ENCODE measurements around the gene TCF3.
"Not testable (repeated sequence)": the region's sequence is repeated elsewhere in the genome, so short reads cannot be mapped to it uniquely, and the experiment has no call there.

TCF3 gene

GRCh38 chr19:1665565-1666047 is 13.2 kb upstream of the TCF3 start:
- ATAC-seq (ENCODE audit: insufficient read depth, low read depth) (no peak), DNase-seq (no peak)
- Histone ChIP-seq H3K27ac (ENCODE audit: low read length) (no peak overlapping the region), H3K9me3 (ENCODE audit: insufficient read depth, low read length, severe bottlenecking) (no peaks in the 10 kb centered on the region), H3K27me3 (ENCODE audit: insufficient read depth, low read length, poor library complexity) (peaks cover 19% of the 10 kb centered on the region), H3K4me1 (ENCODE audit: insufficient read depth, low read length) (no peaks in the 10 kb centered on the region), H2AFZ (ENCODE audit: low read depth, low read length) (no peak overlapping the region), H3K4me3 (ENCODE audit: low read depth in 1 of 2, low read length in 2 of 2) (no peak overlapping the region), H3K79me2 (ENCODE audit: insufficient read depth, low read length) (no peaks in the 10 kb centered on the region), H3K9ac (ENCODE audit: low read depth, low read length) (no peak overlapping the region), H3K36me3 (ENCODE audit: insufficient read depth, low read length) (no peaks in the 10 kb centered on the region), H3K4me2 (ENCODE audit: insufficient read depth, low read length) (no peak overlapping the region), H4K20me1 (ENCODE audit: insufficient read depth, low read length) (peaks cover 6% of the 10 kb centered on the region; the same call in 1 of the 2 replicates)
- TF ChIP-seq CTCF (IDR thresholded peaks at IDR 0.05; ENCODE audit: borderline replicate concordance, extremely low read depth, low read length, poor library complexity, severe bottlenecking) (no peak), EZH2 (IDR thresholded peaks at IDR 0.05; ENCODE audit: borderline replicate concordance, low read depth, low read length, severe bottlenecking) (no peak)

GRCh38 chr19:1663852-1664251 is 11.4 kb upstream of the TCF3 start:
- H3K79me2 ChIP-seq (ENCODE audit: insufficient read depth, low read length): no peaks in the 10 kb centered on the region
- no peak for TF ChIP-seq CTCF (IDR thresholded peaks at IDR 0.05; ENCODE audit: borderline replicate concordance, extremely low read depth, low read length, poor library complexity, severe bottlenecking)
- no peak for TF ChIP-seq EZH2 (IDR thresholded peaks at IDR 0.05; ENCODE audit: borderline replicate concordance, low read depth, low read length, severe bottlenecking)
- H3K9me3 ChIP-seq (ENCODE audit: insufficient read depth, low read length, severe bottlenecking): no peaks in the 10 kb centered on the region
- no peak overlapping the region for H3K4me3 ChIP-seq (ENCODE audit: low read depth in 1 of 2, low read length in 2 of 2)
- H2AFZ ChIP-seq (ENCODE audit: low read depth, low read length): no peak overlapping the region
- H3K36me3 ChIP-seq (ENCODE audit: insufficient read depth, low read length): no peaks in the 10 kb centered on the region
- ATAC-seq (ENCODE audit: insufficient read depth, low read depth) (no peak), DNase-seq (no peak)
- no peak overlapping the region for H3K4me2 ChIP-seq (ENCODE audit: insufficient read depth, low read length)
- H4K20me1 ChIP-seq (ENCODE audit: insufficient read depth, low read length): peaks cover 6% of the 10 kb centered on the region; the same call in 1 of the 2 replicates
- H3K4me1 ChIP-seq (ENCODE audit: insufficient read depth, low read length): no peaks in the 10 kb centered on the region
- H3K9ac ChIP-seq (ENCODE audit: low read depth, low read length): no peak overlapping the region
- peaks cover 16% of the 10 kb centered on the region for H3K27me3 ChIP-seq (ENCODE audit: insufficient read depth, low read length, poor library complexity)
- H3K27ac ChIP-seq (ENCODE audit: low read length): no peak overlapping the region

- H3K4me1 ChIP-seq (ENCODE audit: insufficient read depth, low read length); H4K20me1 ChIP-seq (ENCODE audit: insufficient read depth, low read length); ATAC-seq (ENCODE audit: insufficient read depth, low read depth); H3K9ac ChIP-seq (ENCODE audit: low read depth, low read length); H3K9me3 ChIP-seq (ENCODE audit: insufficient read depth, low read length, severe bottlenecking); H3K4me2 ChIP-seq (ENCODE audit: insufficient read depth, low read length); DNase-seq; H3K27ac ChIP-seq (ENCODE audit: low read length); H3K27me3 ChIP-seq (ENCODE audit: insufficient read depth, low read length, poor library complexity); H3K36me3 ChIP-seq (ENCODE audit: insufficient read depth, low read length); H3K79me2 ChIP-seq (ENCODE audit: insufficient read depth, low read length); H3K4me3 ChIP-seq (ENCODE audit: low read depth in 1 of 2, low read length in 2 of 2); H2AFZ ChIP-seq (ENCODE audit: low read depth, low read length): not testable (repeated sequence)
These were observed 10.8 kb upstream of the TCF3 start for GRCh38 chr19:1663227-1663626.

GRCh38 chr19:1661995-1662394 is 9.6 kb upstream of the TCF3 start:
- no peaks in the 10 kb centered on the region for H3K36me3 ChIP-seq (ENCODE audit: insufficient read depth, low read length)
- H3K79me2 ChIP-seq (ENCODE audit: insufficient read depth, low read length): no peaks in the 10 kb centered on the region
- H3K4me1 ChIP-seq (ENCODE audit: insufficient read depth, low read length): no peaks in the 10 kb centered on the region
- no peak overlapping the region for H3K9ac ChIP-seq (ENCODE audit: low read depth, low read length)
- no peaks in the 10 kb centered on the region for H4K20me1 ChIP-seq (ENCODE audit: insufficient read depth, low read length)
- ATAC-seq (ENCODE audit: insufficient read depth, low read depth) (no peak), DNase-seq (no peak)
- no peak overlapping the region for H3K27ac ChIP-seq (ENCODE audit: low read length)
- H3K9me3 ChIP-seq (ENCODE audit: insufficient read depth, low read length, severe bottlenecking): no peaks in the 10 kb centered on the region
- no peak overlapping the region for H2AFZ ChIP-seq (ENCODE audit: low read depth, low read length)
- H3K4me3 ChIP-seq (ENCODE audit: low read depth in 1 of 2, low read length in 2 of 2): no peak overlapping the region
- TF ChIP-seq EZH2 (IDR thresholded peaks at IDR 0.05; ENCODE audit: borderline replicate concordance, low read depth, low read length, severe bottlenecking) (no peak), CTCF (IDR thresholded peaks at IDR 0.05; ENCODE audit: borderline replicate concordance, extremely low read depth, low read length, poor library complexity, severe bottlenecking) (no peak)
- no peaks in the 10 kb centered on the region for H3K27me3 ChIP-seq (ENCODE audit: insufficient read depth, low read length, poor library complexity)
- H3K4me2 ChIP-seq (ENCODE audit: insufficient read depth, low read length): no peak overlapping the region
